Measurements from ENCODE around the gene PPIL3.

- TF ChIP-seq, protein P1, sequence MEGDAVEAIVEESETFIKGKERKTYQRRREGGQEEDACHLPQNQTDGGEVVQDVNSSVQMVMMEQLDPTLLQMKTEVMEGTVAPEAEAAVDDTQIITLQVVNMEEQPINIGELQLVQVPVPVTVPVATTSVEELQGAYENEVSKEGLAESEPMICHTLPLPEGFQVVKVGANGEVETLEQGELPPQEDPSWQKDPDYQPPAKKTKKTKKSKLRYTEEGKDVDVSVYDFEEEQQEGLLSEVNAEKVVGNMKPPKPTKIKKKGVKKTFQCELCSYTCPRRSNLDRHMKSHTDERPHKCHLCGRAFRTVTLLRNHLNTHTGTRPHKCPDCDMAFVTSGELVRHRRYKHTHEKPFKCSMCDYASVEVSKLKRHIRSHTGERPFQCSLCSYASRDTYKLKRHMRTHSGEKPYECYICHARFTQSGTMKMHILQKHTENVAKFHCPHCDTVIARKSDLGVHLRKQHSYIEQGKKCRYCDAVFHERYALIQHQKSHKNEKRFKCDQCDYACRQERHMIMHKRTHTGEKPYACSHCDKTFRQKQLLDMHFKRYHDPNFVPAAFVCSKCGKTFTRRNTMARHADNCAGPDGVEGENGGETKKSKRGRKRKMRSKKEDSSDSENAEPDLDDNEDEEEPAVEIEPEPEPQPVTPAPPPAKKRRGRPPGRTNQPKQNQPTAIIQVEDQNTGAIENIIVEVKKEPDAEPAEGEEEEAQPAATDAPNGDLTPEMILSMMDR (optimal IDR thresholded peaks at IDR 0.05 in 1 of 3, IDR thresholded peaks at IDR 0.05 in 1 of 3, conservative IDR thresholded peaks at IDR 0.05 in 1 of 3; ENCODE audit: extremely low read depth in 1 of 3, insufficient read depth in 2 of 3, low read length in 3 of 3) = peak; percentile 74 to 92 (median 81)
- TF ChIP-seq EZH2 (IDR thresholded peaks at IDR 0.05; ENCODE audit: low read length) = no peak
These were observed 12.7 kb upstream of the PPIL3 start for GRCh38 chr2:200901459-200902072.
